Caco-2 (cell line): ENCODE measurements around the gene NRXN3. TPM values are rescaled to one million over a fixed set of nuclear protein-coding genes. Genes with fewer than 3 reads are reported as not detected.

Experiments
- BruUV-seq: library from RNA; stranded (reverse); fragments of 400-500 nt; replicated peaks from 2 replicates; lab custom pipeline; 2021; lab: Mats Ljungman, UMichigan
- CTCF ChIA-PET: fragments of 300-600 bp; sonication (Branson Sonifier 250); formaldehyde crosslinking; loops from one replicate; lab custom pipeline; 2022; ENCODE audit warnings: antibody characterized with exemption; lab: Charles Lee
- POLR2A ChIA-PET: fragments of 300-600 bp; sonication (Branson Sonifier 250); formaldehyde crosslinking; loops from one replicate; lab custom pipeline; 2022; ENCODE audit warnings: antibody characterized with exemption; lab: Charles Lee
- DNase-seq, 2 experiments: peaks; one replicate each; pipeline versions ENCODE4 v3.0.0 to v3.0.0-alpha.2; 2020 to 2022
- H3K27me3 ChIP-seq: replicated peaks from 2 replicates; pipeline ENCODE4 v1.6.0; 2011; ENCODE audit warnings: low read length; ENCODE audit not compliant: control insufficient read depth, insufficient read depth
- H3K36me3 ChIP-seq: 2 replicates; pipeline ENCODE4 v1.5.1; 2011; ENCODE audit warnings: low read length; ENCODE audit not compliant: control insufficient read depth, insufficient read depth
- H3K4me1 ChIP-seq: fragments of 250-450 bp; sonication (Bioruptor Pico); 2 replicates; pipeline ENCODE4 v1.5.1; 2020; ENCODE audit warnings: mild to moderate bottlenecking
- H3K4me3 ChIP-seq: 2 replicates; pipeline ENCODE4 v1.5.1; 2011; ENCODE audit warnings: low read depth, mild to moderate bottlenecking, control low read depth, low read length
- H3K9me3 ChIP-seq: fragments of 250-450 bp; sonication (Bioruptor Pico); 2 replicates; pipeline ENCODE4 v1.5.1; 2020; ENCODE audit warnings: mild to moderate bottlenecking, moderate library complexity
- H3K27ac Mint-ChIP-seq: one replicate; pipeline ENCODE4 v1.8.0; 2022; ENCODE audit warnings: mixed read lengths; ENCODE audit not compliant: unreplicated experiment
- H3K27me3 Mint-ChIP-seq: one replicate; pipeline ENCODE4 v1.8.0; 2022; ENCODE audit warnings: mixed read lengths; ENCODE audit not compliant: insufficient read depth, unreplicated experiment
- H3K36me3 Mint-ChIP-seq: one replicate; pipeline ENCODE4 v1.8.0; 2022; ENCODE audit warnings: mild to moderate bottlenecking, mixed read lengths; ENCODE audit not compliant: insufficient read depth, unreplicated experiment
- H3K4me1 Mint-ChIP-seq: one replicate; pipeline ENCODE4 v1.8.0; 2022; ENCODE audit warnings: low read depth, mixed read lengths; ENCODE audit not compliant: unreplicated experiment
- H3K4me3 Mint-ChIP-seq: one replicate; pipeline ENCODE4 v1.8.0; 2022; ENCODE audit warnings: mild to moderate bottlenecking, moderate library complexity, mixed read lengths; ENCODE audit not compliant: unreplicated experiment
- H3K9me3 Mint-ChIP-seq: one replicate; pipeline ENCODE4 v1.8.0; 2022; ENCODE audit warnings: mixed read lengths; ENCODE audit not compliant: unreplicated experiment
- CTCF ChIP-seq, 2 experiments: fragments of 200-600 bp in 1 of 2; IDR thresholded peaks; 1 replicate in 1 of 2; 2 replicates in 1 of 2; pipeline versions ENCODE4 v1.5.1 to v1.8.0; 2011 to 2022; ENCODE audit warnings: antibody characterized with exemption in 1 of 2, control low read depth in 1 of 2, inconsistent platforms in 1 of 2, low read depth in 1 of 2, low read length in 1 of 2, mild to moderate bottlenecking in 1 of 2, moderate library complexity in 1 of 2; ENCODE audit not compliant: insufficient read depth in 1 of 2, severe bottlenecking in 1 of 2, unreplicated experiment in 1 of 2
- intact Hi-C: fragments of 100-400 bp; cut with micrococcal nuclease; formaldehyde crosslinking; loops from one replicate; pipeline ENCODE4 v1.10.0; 2022; ENCODE audit not compliant: unreplicated experiment
- total RNA-seq: library from RNA; stranded (reverse); gene quantifications from 2 replicates; pipeline ENCODE4 v1.2.3, GENCODE V29; 2022

NRXN3 gene
- total RNA-seq, 1 experiment from 2014 or later, result 12.4 TPM

GRCh38 chr14:79408696-79409095 lies 1238.5 kb downstream of the NRXN3 start:
- H3K27me3 Mint-ChIP-seq, result no peaks in the 10 kb centered on the region
- H3K27me3 ChIP-seq, result no peaks in the 10 kb centered on the region

GRCh38 chr14:79411403-79412174 lies 1241.4 kb downstream of the NRXN3 start:
- intact Hi-C loops, result no loop called here
- H3K27me3 Mint-ChIP-seq, result no peaks in the 10 kb centered on the region
- H3K27ac Mint-ChIP-seq, result peak overlapping the region; percentile 43

More at GRCh38 chr14:79408696-79409095, 1238.5 kb downstream of the NRXN3 start:
- ChIA-PET POLR2A (no interaction called here), CTCF (no interaction called here)
- H3K4me3 Mint-ChIP-seq, result no peak overlapping the region
- no TSS peak for BruUV-seq
- no peaks in the 10 kb centered on the region for H3K36me3 ChIP-seq
- no peak overlapping the region for H3K27ac Mint-ChIP-seq
- no peak for DNase-seq
- intact Hi-C loops, result no loop called here
- H3K9me3 ChIP-seq, result no peaks in the 10 kb centered on the region
- H3K4me3 ChIP-seq, result no peak overlapping the region
- no peaks in the 10 kb centered on the region for H3K36me3 Mint-ChIP-seq
- H3K4me1 ChIP-seq, result 0 out of 2 replicates have a peak, but pooled peaks cover 9% of the 10 kb centered on the region
- peaks cover 3% of the 10 kb centered on the region for H3K9me3 Mint-ChIP-seq
- no peak for TF ChIP-seq CTCF (IDR thresholded peaks at IDR 0.05; ENCODE audit: insufficient read depth in 1 of 2, low read depth in 1 of 2, low read length in 1 of 2, severe bottlenecking in 1 of 2, unreplicated experiment in 1 of 2)
- H3K4me1 Mint-ChIP-seq, result peaks cover 9% of the 10 kb centered on the region

DNA sequence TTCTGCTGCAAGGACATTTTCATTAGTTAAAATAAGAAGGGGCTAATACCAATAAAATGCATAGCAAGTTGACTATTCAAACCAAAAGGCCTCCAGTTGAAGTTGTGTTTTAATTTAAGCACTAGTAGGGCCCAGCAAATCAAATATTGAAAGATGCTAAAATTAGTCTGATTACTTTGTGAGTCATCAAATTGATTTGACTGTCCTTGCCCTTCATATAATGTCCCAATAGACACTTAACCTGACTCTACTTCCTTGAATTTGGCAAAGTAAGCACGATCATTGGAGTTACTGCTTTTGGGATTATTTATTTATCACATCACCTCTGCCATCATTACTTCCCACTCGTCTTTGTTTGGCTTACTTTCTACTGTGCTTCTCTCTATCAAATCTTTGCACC lies 1242.6 kb downstream of the NRXN3 start:
- no peaks in the 10 kb centered on the region for H3K9me3 ChIP-seq
- no peak overlapping the region for H3K27ac Mint-ChIP-seq
- no peak overlapping the region for H3K4me3 Mint-ChIP-seq

More at GRCh38 chr14:79411403-79412174, 1241.4 kb downstream of the NRXN3 start:
- BruUV-seq, result no TSS peak
- Mint-ChIP-seq H3K4me3 (no peak overlapping the region), H3K36me3 (no peaks in the 10 kb centered on the region), H3K4me1 (peaks cover 9% of the 10 kb centered on the region), H3K9me3 (no peaks in the 10 kb centered on the region)
- ChIA-PET POLR2A (no interaction called here), CTCF (no interaction called here)
- Histone ChIP-seq H3K4me3 (no peak overlapping the region), H3K36me3 (no peaks in the 10 kb centered on the region), H3K27me3 (no peaks in the 10 kb centered on the region), H3K9me3 (no peaks in the 10 kb centered on the region), H3K4me1 (0 out of 2 replicates have a peak, but pooled peaks cover 9% of the 10 kb centered on the region)
- DNase-seq, result no peak
- no peak for TF ChIP-seq CTCF (IDR thresholded peaks at IDR 0.05; ENCODE audit: insufficient read depth in 1 of 2, low read depth in 1 of 2, low read length in 1 of 2, severe bottlenecking in 1 of 2, unreplicated experiment in 1 of 2)

More for the DNA sequence above, 1242.6 kb downstream of the NRXN3 start:
- no peak for TF ChIP-seq CTCF (IDR thresholded peaks at IDR 0.05; ENCODE audit: insufficient read depth in 1 of 2, low read depth in 1 of 2, low read length in 1 of 2, severe bottlenecking in 1 of 2, unreplicated experiment in 1 of 2)
- H3K4me1 ChIP-seq, result 0 out of 2 replicates have a peak, but pooled peaks cover 9% of the 10 kb centered on the region
- ChIA-PET POLR2A (no interaction called here), CTCF (no interaction called here)
- H3K9me3 Mint-ChIP-seq, result no peaks in the 10 kb centered on the region
- DNase-seq, result no peak
- no peaks in the 10 kb centered on the region for H3K27me3 ChIP-seq
- no peak overlapping the region for H3K4me3 ChIP-seq
- H3K27me3 Mint-ChIP-seq, result no peaks in the 10 kb centered on the region
- no peaks in the 10 kb centered on the region for H3K36me3 Mint-ChIP-seq
- BruUV-seq, result no TSS peak
- H3K36me3 ChIP-seq, result no peaks in the 10 kb centered on the region
- H3K4me1 Mint-ChIP-seq, result peaks cover 9% of the 10 kb centered on the region
- intact Hi-C loops, result no loop called here
